Measurements from ENCODE around the gene XIAP.

DNA sequence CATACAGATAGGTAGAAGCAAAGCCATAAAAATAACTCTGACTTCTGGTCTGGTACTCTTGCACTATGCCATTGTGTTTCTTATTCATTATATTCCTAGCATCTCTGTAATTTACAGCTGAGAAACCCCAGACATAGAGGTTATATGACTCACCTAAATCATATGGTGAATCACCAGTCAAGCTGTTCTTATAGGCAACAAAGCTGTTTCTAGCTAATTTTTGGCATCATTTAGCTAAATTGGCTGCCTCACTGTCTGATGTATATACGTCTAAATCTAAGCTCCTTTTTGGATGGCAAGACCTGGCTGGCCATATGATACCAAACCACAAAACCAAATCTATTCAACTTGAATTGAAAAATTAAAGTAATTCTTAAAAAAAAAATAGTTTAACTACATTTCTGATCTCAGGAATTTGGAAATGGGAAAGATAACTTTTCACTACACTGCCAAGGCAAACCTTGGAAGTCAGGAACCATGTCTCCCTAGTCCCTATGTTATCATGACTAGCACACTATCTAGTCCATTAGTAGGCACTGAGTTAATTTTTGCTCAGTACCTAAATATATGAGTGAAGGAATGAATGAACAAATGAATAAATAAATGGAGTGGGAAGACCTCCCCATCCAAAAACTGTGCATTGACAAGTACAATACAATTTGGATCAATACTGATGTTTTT, 60.4 kb downstream of the XIAP start:
- TF ChIP-seq, protein P1, sequence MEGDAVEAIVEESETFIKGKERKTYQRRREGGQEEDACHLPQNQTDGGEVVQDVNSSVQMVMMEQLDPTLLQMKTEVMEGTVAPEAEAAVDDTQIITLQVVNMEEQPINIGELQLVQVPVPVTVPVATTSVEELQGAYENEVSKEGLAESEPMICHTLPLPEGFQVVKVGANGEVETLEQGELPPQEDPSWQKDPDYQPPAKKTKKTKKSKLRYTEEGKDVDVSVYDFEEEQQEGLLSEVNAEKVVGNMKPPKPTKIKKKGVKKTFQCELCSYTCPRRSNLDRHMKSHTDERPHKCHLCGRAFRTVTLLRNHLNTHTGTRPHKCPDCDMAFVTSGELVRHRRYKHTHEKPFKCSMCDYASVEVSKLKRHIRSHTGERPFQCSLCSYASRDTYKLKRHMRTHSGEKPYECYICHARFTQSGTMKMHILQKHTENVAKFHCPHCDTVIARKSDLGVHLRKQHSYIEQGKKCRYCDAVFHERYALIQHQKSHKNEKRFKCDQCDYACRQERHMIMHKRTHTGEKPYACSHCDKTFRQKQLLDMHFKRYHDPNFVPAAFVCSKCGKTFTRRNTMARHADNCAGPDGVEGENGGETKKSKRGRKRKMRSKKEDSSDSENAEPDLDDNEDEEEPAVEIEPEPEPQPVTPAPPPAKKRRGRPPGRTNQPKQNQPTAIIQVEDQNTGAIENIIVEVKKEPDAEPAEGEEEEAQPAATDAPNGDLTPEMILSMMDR (IDR thresholded peaks at IDR 0.05), result no peak
- no peak for TF ChIP-seq POLR2A (IDR thresholded peaks at IDR 0.05)
- no peak for TF ChIP-seq EP300 (IDR thresholded peaks at IDR 0.05)

All from ovary (tissue), 3 donors.